ENCODE results near the gene PTPRF. TPM values are rescaled to one million over a fixed set of nuclear protein-coding genes. Genes with fewer than 3 reads are reported as not detected.

The PTPRF gene
- total and polyA plus RNA-seq, 4 experiments from 2014 or later: not detected

GRCh38 chr1:43563876-43564539 is 33.3 kb downstream of the PTPRF start:
- peak overlapping the region in 4 of 8 donors; percentile 21 to 50 (median 43) for H3K4me3 Mint-ChIP-seq
- ChIA-PET POLR2A (ENCODE audit: partially characterized antibody) (no interaction called here), CTCF (ENCODE audit: partially characterized antibody) (no interaction called here)
- no peaks in the 10 kb centered on the region for H3K9me3 Mint-ChIP-seq
- Histone ChIP-seq H3K36me3 (ENCODE audit: insufficient read depth, low read length) (no peaks in the 10 kb centered on the region), H3K9me3 (ENCODE audit: control insufficient read depth in 1 of 2, low read length in 2 of 2) (no peaks in the 10 kb centered on the region), H3K4me3 (ENCODE audit: low read length in 2 of 2) (no peak overlapping the region), H3K27ac (ENCODE audit: low read depth, low read length) (no peak overlapping the region), H3K4me1 (ENCODE audit: insufficient read depth, low read length) (peaks cover 7% of the 10 kb centered on the region), H3K27me3 (ENCODE audit: insufficient read depth, low read length) (no peaks in the 10 kb centered on the region)
- peak in 1 of 5 donors; percentile 11 for DNase-seq
- no peaks in the 10 kb centered on the region for H3K36me3 Mint-ChIP-seq
- peaks cover 0 to 4% (median 1%) of the 10 kb centered on the region in 4 donors for H3K4me1 Mint-ChIP-seq
- peaks cover 1 to 4% of the 10 kb centered on the region in 2 donors for H3K27me3 Mint-ChIP-seq
- intact Hi-C loops (cut with micrococcal nuclease): no loop called here
- H3K27ac Mint-ChIP-seq: no peak overlapping the region

GRCh38 chr1:43564551-43565348 is 34.1 kb downstream of the PTPRF start:
- CTCF ChIA-PET (ENCODE audit: partially characterized antibody): no interaction called here
- H3K36me3 Mint-ChIP-seq: no peaks in the 10 kb centered on the region

GRCh38 chr1:43565600-43566360 is 35.1 kb downstream of the PTPRF start:
- H3K27me3 Mint-ChIP-seq: peaks cover 1 to 4% of the 10 kb centered on the region in 2 donors
- Histone ChIP-seq H3K36me3 (ENCODE audit: insufficient read depth, low read length) (no peaks in the 10 kb centered on the region), H3K4me3 (ENCODE audit: low read length in 2 of 2) (peak overlapping the region; percentile 35 to 52), H3K4me1 (ENCODE audit: insufficient read depth, low read length) (peaks cover 7% of the 10 kb centered on the region), H3K9me3 (ENCODE audit: control insufficient read depth in 1 of 2, low read length in 2 of 2) (no peaks in the 10 kb centered on the region), H3K27me3 (ENCODE audit: insufficient read depth, low read length) (no peaks in the 10 kb centered on the region), H3K27ac (ENCODE audit: low read depth, low read length) (no peak overlapping the region)
- ChIA-PET POLR2A (ENCODE audit: partially characterized antibody) (no interaction called here), CTCF (ENCODE audit: partially characterized antibody) (no interaction called here)
- intact Hi-C loops (cut with micrococcal nuclease): no loop called here
- H3K9me3 Mint-ChIP-seq: no peaks in the 10 kb centered on the region
- H3K4me3 Mint-ChIP-seq: peak overlapping the region; percentile 61 to 78 (median 74)
- peak; percentile 18 to 33 (median 24) for DNase-seq
- H3K27ac Mint-ChIP-seq: no peak overlapping the region
- H3K36me3 Mint-ChIP-seq: no peaks in the 10 kb centered on the region
- H3K4me1 Mint-ChIP-seq: peaks cover 0 to 4% (median 1%) of the 10 kb centered on the region in 4 donors

More at GRCh38 chr1:43564551-43565348, 34.1 kb downstream of the PTPRF start:
- DNase-seq: peak in 1 of 5 donors; percentile 30
- Mint-ChIP-seq H3K27me3 (peaks cover 1 to 4% of the 10 kb centered on the region in 2 donors), H3K4me3 (peak overlapping the region in 4 of 8 donors; percentile 39 to 75 (median 66)), H3K9me3 (no peaks in the 10 kb centered on the region), H3K4me1 (peaks cover 0 to 4% (median 1%) of the 10 kb centered on the region in 4 donors), H3K27ac (no peak overlapping the region)
- no peaks in the 10 kb centered on the region for H3K9me3 ChIP-seq (ENCODE audit: control insufficient read depth in 1 of 2, low read length in 2 of 2)
- H3K36me3 ChIP-seq (ENCODE audit: insufficient read depth, low read length): no peaks in the 10 kb centered on the region
- H3K27me3 ChIP-seq (ENCODE audit: insufficient read depth, low read length): no peaks in the 10 kb centered on the region
- POLR2A ChIA-PET (ENCODE audit: partially characterized antibody): no interaction called here
- peak overlapping the region; percentile 35 to 52 for H3K4me3 ChIP-seq (ENCODE audit: low read length in 2 of 2)
- H3K27ac ChIP-seq (ENCODE audit: low read depth, low read length): no peak overlapping the region
- intact Hi-C loops (cut with micrococcal nuclease): no loop called here
- peaks cover 7% of the 10 kb centered on the region for H3K4me1 ChIP-seq (ENCODE audit: insufficient read depth, low read length)

GRCh38 chr1:43566382-43567044 is 35.8 kb downstream of the PTPRF start:
- Histone ChIP-seq H3K27ac (ENCODE audit: low read depth, low read length) (no peak overlapping the region), H3K36me3 (ENCODE audit: insufficient read depth, low read length) (no peaks in the 10 kb centered on the region), H3K4me1 (ENCODE audit: insufficient read depth, low read length) (peaks cover 7% of the 10 kb centered on the region), H3K9me3 (ENCODE audit: control insufficient read depth in 1 of 2, low read length in 2 of 2) (no peaks in the 10 kb centered on the region), H3K27me3 (ENCODE audit: insufficient read depth, low read length) (no peaks in the 10 kb centered on the region), H3K4me3 (ENCODE audit: low read length in 2 of 2) (peak overlapping the region in 1 of 2 donors; percentile 22)
- Mint-ChIP-seq H3K27me3 (peaks cover 1 to 4% of the 10 kb centered on the region in 2 donors), H3K4me1 (peaks cover 0 to 4% (median 1%) of the 10 kb centered on the region in 4 donors), H3K36me3 (no peaks in the 10 kb centered on the region), H3K9me3 (no peaks in the 10 kb centered on the region), H3K27ac (no peak overlapping the region), H3K4me3 (peak overlapping the region in 7 of 8 donors; percentile 61 to 78 (median 71))
- POLR2A ChIA-PET (ENCODE audit: partially characterized antibody): no interaction called here
- no peak for DNase-seq
- CTCF ChIA-PET (ENCODE audit: partially characterized antibody): no interaction called here
- intact Hi-C loops (cut with micrococcal nuclease): no loop called here

GRCh38 chr1:43569175-43569574 is 38.5 kb downstream of the PTPRF start:
- no peak overlapping the region for H3K4me3 Mint-ChIP-seq
- H3K4me1 ChIP-seq (ENCODE audit: insufficient read depth, low read length): peaks cover 7% of the 10 kb centered on the region
- POLR2A ChIA-PET (ENCODE audit: partially characterized antibody): no interaction called here
- H3K27me3 Mint-ChIP-seq: peaks cover 0 to 4% of the 10 kb centered on the region in 2 donors
- intact Hi-C loops (cut with micrococcal nuclease): no loop called here
- no peaks in the 10 kb centered on the region for H3K9me3 Mint-ChIP-seq
- H3K27me3 ChIP-seq (ENCODE audit: insufficient read depth, low read length): no peaks in the 10 kb centered on the region
- CTCF ChIA-PET (ENCODE audit: partially characterized antibody): no interaction called here
- no peak overlapping the region for H3K4me3 ChIP-seq (ENCODE audit: low read length in 2 of 2)
- H3K36me3 ChIP-seq (ENCODE audit: insufficient read depth, low read length): no peaks in the 10 kb centered on the region
- no peaks in the 10 kb centered on the region for H3K9me3 ChIP-seq (ENCODE audit: control insufficient read depth in 1 of 2, low read length in 2 of 2)
- DNase-seq: peak in 1 of 5 donors; percentile 1
- no peak overlapping the region for H3K27ac ChIP-seq (ENCODE audit: low read depth, low read length)
- no peaks in the 10 kb centered on the region for H3K36me3 Mint-ChIP-seq
- H3K4me1 Mint-ChIP-seq: peaks cover 0 to 4% (median 1%) of the 10 kb centered on the region in 4 donors
- no peak overlapping the region for H3K27ac Mint-ChIP-seq

- peaks cover 0 to 4% of the 10 kb centered on the region in 2 donors for H3K27me3 Mint-ChIP-seq
- DNase-seq: peak in 1 of 5 donors; percentile 3
- peaks cover 0 to 4% (median 1%) of the 10 kb centered on the region in 4 donors for H3K4me1 Mint-ChIP-seq
- Histone ChIP-seq H3K36me3 (ENCODE audit: insufficient read depth, low read length) (no peaks in the 10 kb centered on the region), H3K4me3 (ENCODE audit: low read length in 2 of 2) (no peak overlapping the region), H3K27me3 (ENCODE audit: insufficient read depth, low read length) (no peaks in the 10 kb centered on the region), H3K27ac (ENCODE audit: low read depth, low read length) (no peak overlapping the region), H3K9me3 (ENCODE audit: control insufficient read depth in 1 of 2, low read length in 2 of 2) (no peaks in the 10 kb centered on the region), H3K4me1 (ENCODE audit: insufficient read depth, low read length) (peaks cover 7% of the 10 kb centered on the region)
- intact Hi-C loops (cut with micrococcal nuclease): no loop called here
- CTCF ChIA-PET (ENCODE audit: partially characterized antibody): interaction anchor here (1.2 to 1.4 kb wide), 3 partner anchors 18 to 196 kb away, joined by 3 to 4 read pairs (median 4); no protein-coding TSS in a partner anchor
- H3K36me3 Mint-ChIP-seq: no peaks in the 10 kb centered on the region
- H3K27ac Mint-ChIP-seq: no peak overlapping the region
- POLR2A ChIA-PET (ENCODE audit: partially characterized antibody): no interaction called here
- no peaks in the 10 kb centered on the region for H3K9me3 Mint-ChIP-seq
- no peak overlapping the region for H3K4me3 Mint-ChIP-seq
Measured at GRCh38 chr1:43570277-43570676, 39.6 kb downstream of the PTPRF start.

Measured in CD4-positive, alpha-beta memory T cell (primary cell).